ENCODE results near the gene PPP2R2C.

The PPP2R2C gene

DNA sequence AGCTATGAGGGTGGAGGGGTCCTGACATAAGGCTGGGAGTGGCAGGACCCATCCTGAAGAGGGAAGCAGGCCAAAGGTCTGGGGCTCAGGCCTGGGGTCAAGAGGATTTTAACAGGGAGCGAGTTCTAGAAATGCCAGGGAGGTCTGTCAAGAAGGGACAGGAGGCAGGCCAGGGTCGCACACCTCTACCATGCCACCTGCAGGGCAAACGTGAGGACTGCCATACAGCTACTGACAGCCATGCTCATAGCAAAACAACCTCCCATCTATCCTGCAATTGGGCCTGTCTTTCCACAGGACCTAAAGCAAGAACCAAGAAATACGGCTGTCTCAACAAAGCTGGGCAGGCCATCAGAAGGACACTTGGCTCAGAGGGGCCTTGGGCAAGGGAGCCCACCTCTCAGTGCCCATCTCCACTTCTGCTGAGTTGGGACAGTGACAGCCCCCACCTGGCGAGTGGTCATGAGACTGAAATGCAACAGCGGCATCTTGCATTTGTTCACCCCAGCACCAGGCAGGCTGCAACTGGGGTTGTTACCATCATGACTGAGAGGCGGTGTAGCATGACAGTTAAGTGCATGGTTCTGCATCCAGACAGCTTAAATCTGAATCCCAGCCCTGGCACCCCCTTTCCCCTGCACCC, 110.0 kb downstream of the PPP2R2C start:
- no peak for DNase-seq (ENCODE audit: low read depth)

DNA sequence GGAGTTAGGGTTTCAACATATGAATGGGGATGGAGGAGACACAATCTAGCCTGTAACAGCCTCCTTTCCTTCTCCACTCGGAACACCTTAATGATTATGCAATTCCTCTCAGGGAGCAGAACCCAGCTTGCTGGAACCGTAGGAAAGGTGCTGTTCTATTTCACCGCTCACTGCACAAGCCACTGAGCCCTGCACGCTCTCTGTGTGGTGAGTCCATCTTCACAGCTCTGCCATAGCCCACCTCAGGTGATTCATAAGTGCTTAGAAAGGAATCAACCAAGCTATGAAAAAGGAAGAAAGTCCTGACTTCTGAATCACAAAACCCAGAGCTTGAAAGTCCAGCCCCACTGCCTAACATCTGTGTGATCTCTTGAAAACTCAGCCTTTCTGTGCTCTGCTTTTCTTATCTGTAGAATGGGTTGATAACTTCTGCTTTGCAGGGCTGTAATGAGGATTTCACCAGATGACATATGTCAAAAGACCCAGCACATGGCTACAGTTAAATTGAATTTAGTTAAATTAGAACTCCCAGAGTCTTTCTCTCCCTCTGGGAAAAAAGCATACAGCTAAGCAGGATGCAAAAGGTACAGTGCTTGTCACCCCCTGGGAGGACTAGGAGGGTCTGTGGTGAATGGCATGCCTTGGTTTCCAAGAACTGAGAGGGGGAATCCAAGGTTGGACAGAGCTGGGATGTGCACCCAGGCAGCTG, 111.2 kb downstream of the PPP2R2C start:
- no peak for DNase-seq (ENCODE audit: low read depth)

DNA sequence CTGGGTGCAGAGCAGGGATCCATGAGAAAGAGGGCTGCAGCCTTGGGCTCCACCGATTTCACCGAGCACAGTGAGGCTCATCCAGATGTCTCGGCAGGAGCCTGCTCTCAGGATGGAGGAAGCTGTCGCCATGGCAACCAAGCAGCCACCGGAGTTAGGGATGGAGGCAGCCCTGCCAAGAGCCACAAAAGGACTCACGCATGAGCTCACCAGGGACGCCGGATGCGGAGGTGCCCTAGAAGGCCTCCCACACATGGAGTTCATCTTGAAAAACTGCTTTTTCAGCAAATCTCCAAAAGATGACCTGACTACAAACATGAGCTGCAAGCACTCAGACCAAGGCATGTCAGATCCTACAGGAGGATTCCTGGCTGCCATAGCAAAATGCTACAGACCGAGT, 112.0 kb downstream of the PPP2R2C start:
- DNase-seq (ENCODE audit: low read depth) = no peak

GRCh38 chr4:6359536-6360308, 112.7 kb downstream of the PPP2R2C start:
- no peak for DNase-seq (ENCODE audit: low read depth)

DNA sequence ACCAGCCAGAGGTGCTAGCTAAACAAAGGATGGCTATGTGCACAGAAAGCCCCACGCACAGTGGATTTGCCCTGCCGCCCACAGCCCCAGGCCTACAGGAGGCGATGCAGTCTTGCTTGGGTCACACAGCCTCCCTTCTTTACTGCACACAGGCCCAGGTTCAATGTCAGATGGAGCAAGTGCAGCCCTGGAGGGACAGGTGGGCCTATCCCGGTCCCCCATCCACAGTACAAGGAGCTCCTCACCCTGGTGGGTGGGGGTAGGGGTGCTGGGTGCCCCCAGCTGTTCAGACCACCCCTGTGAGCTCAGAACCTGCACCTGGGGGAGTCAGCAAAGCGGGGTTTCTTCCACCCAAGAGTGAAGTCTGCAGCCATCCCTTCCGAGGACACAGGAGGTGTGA, 114.9 kb downstream of the PPP2R2C start:
- DNase-seq (ENCODE audit: low read depth) = no peak

GRCh38 chr4:6356076-6356560, 116.3 kb downstream of the PPP2R2C start:
- no peak for DNase-seq (ENCODE audit: low read depth)

DNA sequence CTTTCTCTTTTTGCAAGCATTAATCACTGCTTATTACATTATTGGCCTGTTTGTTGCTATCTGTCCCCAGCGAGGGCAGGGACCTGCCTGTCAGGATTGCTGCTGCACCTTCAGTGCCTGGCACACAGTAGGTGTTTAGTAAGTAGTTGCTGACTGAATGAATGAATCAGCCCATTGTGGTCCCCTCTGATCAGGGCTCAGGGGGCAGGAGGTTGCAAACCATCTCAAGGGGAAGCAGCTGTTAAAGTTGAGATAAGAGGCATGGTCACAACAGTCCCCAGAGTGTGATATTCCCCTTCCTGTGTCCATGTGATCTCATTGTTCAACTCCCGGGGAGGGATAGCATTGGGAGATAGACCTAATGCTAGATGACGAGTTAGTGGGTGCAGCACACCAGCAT, 117.4 kb downstream of the PPP2R2C start:
- no peak for DNase-seq (ENCODE audit: low read depth)

DNA sequence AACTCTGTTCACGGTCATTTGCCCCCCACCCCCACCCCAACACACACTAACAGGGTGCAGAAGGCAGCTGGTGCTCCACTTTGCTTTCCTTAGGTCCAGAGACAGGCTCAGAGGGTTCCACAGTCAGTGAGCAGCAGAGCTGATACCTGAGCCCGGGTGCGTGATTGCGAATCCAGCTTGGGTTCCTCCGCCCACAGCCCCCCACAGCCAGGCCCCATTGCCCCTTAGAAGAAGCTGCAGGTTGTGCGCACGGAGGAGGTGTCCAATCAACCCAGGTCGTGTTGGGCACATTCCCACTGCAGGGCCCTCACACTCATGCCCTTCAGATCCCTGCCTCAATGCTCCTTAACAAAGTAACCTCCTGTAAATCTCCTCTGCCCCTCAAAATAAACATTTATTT, 117.8 kb downstream of the PPP2R2C start:
- no peak for DNase-seq (ENCODE audit: low read depth)

- no peak for DNase-seq (ENCODE audit: low read depth)
These were observed 118.3 kb downstream of the PPP2R2C start for GRCh38 chr4:6354119-6354518.

GRCh38 chr4:6352031-6352692, 120.3 kb downstream of the PPP2R2C start:
- no peak for DNase-seq (ENCODE audit: low read depth)

GRCh38 chr4:6351246-6352000, 121.0 kb downstream of the PPP2R2C start:
- no peak for DNase-seq (ENCODE audit: low read depth)

DNA sequence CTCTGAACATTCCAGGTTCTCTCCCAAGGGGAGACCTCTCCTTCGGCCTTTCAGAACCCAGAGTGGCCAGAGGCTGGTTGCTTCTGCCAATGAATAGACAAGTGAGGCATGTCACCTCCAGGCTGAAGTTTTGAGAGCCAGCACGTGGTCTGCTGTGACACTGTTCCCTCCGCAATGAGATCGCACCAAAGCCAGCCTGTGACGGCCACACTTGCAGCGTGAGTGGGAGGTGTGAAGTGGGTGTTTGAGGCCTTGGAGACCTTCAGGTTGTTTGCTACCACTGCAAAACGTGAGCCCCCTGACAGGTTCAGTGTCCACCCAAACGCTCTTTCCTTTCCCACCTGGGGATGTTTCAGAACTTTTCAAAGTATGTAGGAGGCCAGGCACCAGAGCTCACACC, 121.8 kb downstream of the PPP2R2C start:
- no peak for DNase-seq (ENCODE audit: low read depth)

- no peak for DNase-seq (ENCODE audit: low read depth)
These were observed 122.4 kb downstream of the PPP2R2C start for GRCh38 chr4:6349896-6350603.

- no peak for DNase-seq (ENCODE audit: low read depth)
These were observed 124.0 kb downstream of the PPP2R2C start for GRCh38 chr4:6348408-6348807.

GRCh38 chr4:6347511-6348045, 124.8 kb downstream of the PPP2R2C start:
- DNase-seq (ENCODE audit: low read depth) = no peak

DNA sequence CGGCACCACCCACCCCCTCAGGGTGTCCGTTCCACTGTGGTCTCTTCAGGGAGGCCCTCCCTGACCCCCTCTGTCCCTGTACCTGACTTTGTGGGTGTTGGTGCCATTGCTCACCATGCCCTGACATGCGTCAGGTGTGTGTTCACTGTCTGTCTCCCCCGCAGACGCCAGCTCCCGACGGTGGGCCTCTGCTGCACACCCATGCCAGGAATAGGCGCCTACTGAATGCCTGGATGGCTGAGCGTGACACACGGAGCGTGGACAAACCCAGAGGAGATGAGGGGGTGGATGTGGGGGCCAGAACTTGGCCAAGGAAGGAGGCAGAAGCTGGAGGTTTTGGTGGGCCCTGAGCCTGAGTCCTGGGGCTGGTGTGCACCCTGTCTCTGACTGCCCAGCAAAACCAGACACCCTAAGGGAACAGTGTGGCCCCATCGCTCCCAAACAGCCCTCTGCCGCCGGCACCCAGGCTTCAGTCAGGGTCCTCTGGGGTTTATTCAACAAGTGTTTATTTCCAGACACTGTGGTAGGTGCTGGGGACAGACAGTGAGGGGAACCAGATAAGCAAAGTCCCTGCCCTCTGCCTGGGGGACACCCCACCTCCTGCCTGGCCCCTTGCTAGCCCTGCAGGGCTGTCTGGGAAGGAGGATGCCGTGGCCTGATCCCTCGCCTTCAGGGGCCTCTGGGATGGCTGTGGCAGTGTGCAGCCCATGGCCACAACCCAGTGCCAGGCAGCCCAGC, 125.9 kb downstream of the PPP2R2C start:
- DNase-seq (ENCODE audit: low read depth) = no peak

- no peak for DNase-seq (ENCODE audit: low read depth)
These were observed 126.5 kb downstream of the PPP2R2C start for GRCh38 chr4:6345866-6346265.

GRCh38 chr4:6345096-6345830, 127.2 kb downstream of the PPP2R2C start:
- DNase-seq (ENCODE audit: low read depth) = no peak

DNA sequence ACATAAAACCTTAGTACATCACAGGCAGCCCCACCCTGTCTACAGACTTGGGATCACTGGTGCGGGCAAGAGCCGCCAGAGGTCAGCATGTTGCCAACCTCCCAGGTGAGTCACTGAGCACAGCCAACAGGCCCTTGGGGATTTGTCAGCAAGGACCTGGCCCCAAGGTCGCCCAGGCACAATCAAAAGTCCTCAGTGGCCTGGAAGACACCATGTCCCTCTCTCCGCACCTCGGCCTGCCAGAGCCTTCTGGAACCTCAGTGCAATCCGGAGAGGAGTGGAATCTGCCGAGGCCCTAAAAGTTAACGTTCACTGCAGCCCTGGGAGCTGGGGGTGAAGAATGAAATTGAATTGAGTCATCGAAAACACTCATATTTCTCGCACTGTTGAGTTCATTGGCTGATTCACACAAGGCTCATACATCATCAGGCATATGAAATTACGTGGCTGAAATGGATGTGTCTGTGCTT, 128.4 kb downstream of the PPP2R2C start:
- peak; percentile 69 for DNase-seq (ENCODE audit: low read depth)

All from amniotic epithelial cell (primary cell).